ENCODE data around the gene ZNF48. TPM values are rescaled to one million over a fixed set of nuclear protein-coding genes. Genes with fewer than 3 reads are reported as not detected.
A peak's percentile ranks its signal among the peaks of the same experiment; 100 is the strongest.

ZNF48 gene
- total RNA-seq (7.3 and 7.7 TPM in 2 replicates), polyA plus RNA-seq (3.2 and 4.0 TPM in 2 replicates), polyA minus RNA-seq (ENCODE audit: low replicate concordance) (3.7 and 5.3 TPM in 2 replicates)
- polyA plus RNA-seq (2012), result 3.6 and 4.4 TPM in 2 replicates

DNA sequence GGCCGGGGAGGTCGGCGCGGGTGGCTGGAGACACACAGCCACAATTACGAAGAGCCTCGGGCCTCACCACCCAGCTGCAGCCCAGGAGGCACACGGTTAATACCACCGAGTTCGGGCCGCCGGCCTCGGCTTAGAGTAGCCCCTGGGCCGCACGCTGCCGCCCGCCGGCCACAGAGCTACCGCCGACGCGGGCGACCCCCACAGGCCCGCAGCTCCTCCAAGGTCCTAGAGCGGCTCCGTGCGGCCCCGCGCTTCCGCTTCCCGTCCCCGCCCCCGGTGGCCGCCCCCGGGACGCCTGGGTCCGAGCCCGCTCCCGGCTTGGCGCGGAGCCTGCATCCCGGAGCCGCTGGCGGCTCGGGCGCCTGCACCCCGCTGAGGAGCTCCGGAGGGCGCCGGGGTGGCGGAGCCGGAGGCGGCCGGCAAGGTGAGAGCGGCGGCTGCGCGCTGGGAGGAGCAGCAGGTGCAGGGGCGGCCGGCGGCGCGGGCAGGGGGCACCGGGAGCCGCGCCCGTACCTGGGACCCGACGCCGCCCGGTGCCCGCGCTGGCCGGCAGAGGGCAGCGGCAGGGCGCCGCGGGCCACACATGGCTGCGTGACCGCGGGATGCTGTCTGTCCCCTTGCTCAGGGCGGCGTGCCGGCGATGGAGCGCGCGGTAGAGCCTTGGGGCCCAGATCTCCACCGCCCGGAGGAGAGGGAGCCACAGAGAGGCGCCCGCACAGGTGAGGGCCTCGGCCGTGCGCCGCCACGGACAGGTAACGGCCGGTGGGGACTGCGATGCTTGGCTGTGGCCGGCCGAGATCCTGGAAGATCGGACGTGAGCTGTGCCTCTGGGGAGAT is at the start of gene ZNF48:
ZNF48 (plus strand) TSS at position 266 of the 837 bp plus-strand sequence; CDS start at position 641, 375 bp downstream.
- no peaks in the 10 kb centered on the region for H3K79me2 ChIP-seq (ENCODE audit: control insufficient read depth, insufficient read depth, low read length)
- DNase-seq (ENCODE audit: low read depth in 2 of 2), result peak; percentile 90 to 91
- no peaks in the 10 kb centered on the region for H3K9me3 ChIP-seq (ENCODE audit: control insufficient read depth, insufficient read depth, low read depth, low read length)
- peak within 1 kb of the TSS; percentile 79 for H2AFZ ChIP-seq (ENCODE audit: low read length)
- H3K4me2 ChIP-seq (ENCODE audit: extremely low read depth, insufficient read depth, low read length), result peak within 1 kb of the TSS; percentile 96
- peaks cover 14% of the 10 kb centered on the region for H3K4me1 ChIP-seq (ENCODE audit: control insufficient read depth, extremely low read depth, insufficient read depth, low read length)
- H4K20me1 ChIP-seq (ENCODE audit: control insufficient read depth, extremely low read depth, insufficient read depth, low read length), result no peaks in the 10 kb centered on the region
- no peaks in the 10 kb centered on the region for H3K27me3 ChIP-seq (ENCODE audit: control insufficient read depth, insufficient read depth, low read length)
- peak within 1 kb of the TSS; percentile 48 for H3K27ac ChIP-seq (ENCODE audit: insufficient read depth, low read length)
- H3K9ac ChIP-seq (ENCODE audit: insufficient read depth, low read length), result peak within 1 kb of the TSS; percentile 65
- TF ChIP-seq, protein P1, sequence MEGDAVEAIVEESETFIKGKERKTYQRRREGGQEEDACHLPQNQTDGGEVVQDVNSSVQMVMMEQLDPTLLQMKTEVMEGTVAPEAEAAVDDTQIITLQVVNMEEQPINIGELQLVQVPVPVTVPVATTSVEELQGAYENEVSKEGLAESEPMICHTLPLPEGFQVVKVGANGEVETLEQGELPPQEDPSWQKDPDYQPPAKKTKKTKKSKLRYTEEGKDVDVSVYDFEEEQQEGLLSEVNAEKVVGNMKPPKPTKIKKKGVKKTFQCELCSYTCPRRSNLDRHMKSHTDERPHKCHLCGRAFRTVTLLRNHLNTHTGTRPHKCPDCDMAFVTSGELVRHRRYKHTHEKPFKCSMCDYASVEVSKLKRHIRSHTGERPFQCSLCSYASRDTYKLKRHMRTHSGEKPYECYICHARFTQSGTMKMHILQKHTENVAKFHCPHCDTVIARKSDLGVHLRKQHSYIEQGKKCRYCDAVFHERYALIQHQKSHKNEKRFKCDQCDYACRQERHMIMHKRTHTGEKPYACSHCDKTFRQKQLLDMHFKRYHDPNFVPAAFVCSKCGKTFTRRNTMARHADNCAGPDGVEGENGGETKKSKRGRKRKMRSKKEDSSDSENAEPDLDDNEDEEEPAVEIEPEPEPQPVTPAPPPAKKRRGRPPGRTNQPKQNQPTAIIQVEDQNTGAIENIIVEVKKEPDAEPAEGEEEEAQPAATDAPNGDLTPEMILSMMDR (conservative IDR thresholded peaks at IDR 0.05 in 1 of 2, IDR thresholded peaks at IDR 0.05 in 1 of 2; ENCODE audit: low read depth in 1 of 2, low read length in 2 of 2), result peak in 1 of 2 donors; percentile 11
- TF ChIP-seq EZH2 (IDR thresholded peaks at IDR 0.05; ENCODE audit: low read length, missing control alignments), result no peak
- H3K4me3 ChIP-seq (replicated peaks in 1 of 4; ENCODE audit: control extremely low read depth in 1 of 4, insufficient read depth in 1 of 4, low read depth in 3 of 4, low read length in 4 of 4), result peak within 1 kb of the TSS; percentile 72 to 87 (median 76)
- H3K36me3 ChIP-seq (ENCODE audit: control insufficient read depth, insufficient read depth, low read length), result peaks cover 7% of the 10 kb centered on the region

GRCh38 chr16:30346286-30346685 is 48.9 kb upstream of the ZNF48 start:
- Histone ChIP-seq H3K9me3 (ENCODE audit: control insufficient read depth, insufficient read depth, low read depth, low read length) (no peaks in the 10 kb centered on the region), H3K79me2 (ENCODE audit: control insufficient read depth, insufficient read depth, low read length) (no peaks in the 10 kb centered on the region), H3K36me3 (ENCODE audit: control insufficient read depth, insufficient read depth, low read length) (peaks cover 7% of the 10 kb centered on the region), H3K4me2 (ENCODE audit: extremely low read depth, insufficient read depth, low read length) (no peak overlapping the region), H3K4me3 (replicated peaks in 1 of 4; ENCODE audit: control extremely low read depth in 1 of 4, insufficient read depth in 1 of 4, low read depth in 3 of 4, low read length in 4 of 4) (no peak overlapping the region), H3K9ac (ENCODE audit: insufficient read depth, low read length) (no peak overlapping the region), H3K4me1 (ENCODE audit: control insufficient read depth, extremely low read depth, insufficient read depth, low read length) (no peaks in the 10 kb centered on the region), H3K27me3 (ENCODE audit: control insufficient read depth, insufficient read depth, low read length) (no peaks in the 10 kb centered on the region), H3K27ac (ENCODE audit: insufficient read depth, low read length) (no peak overlapping the region), H2AFZ (ENCODE audit: low read length) (no peak overlapping the region), H4K20me1 (ENCODE audit: control insufficient read depth, extremely low read depth, insufficient read depth, low read length) (no peaks in the 10 kb centered on the region)
- no peak for DNase-seq (ENCODE audit: low read depth in 2 of 2)
- TF ChIP-seq, protein P1 (conservative IDR thresholded peaks at IDR 0.05 in 1 of 2, IDR thresholded peaks at IDR 0.05 in 1 of 2; ENCODE audit: low read depth in 1 of 2, low read length in 2 of 2), result no peak

DNA sequence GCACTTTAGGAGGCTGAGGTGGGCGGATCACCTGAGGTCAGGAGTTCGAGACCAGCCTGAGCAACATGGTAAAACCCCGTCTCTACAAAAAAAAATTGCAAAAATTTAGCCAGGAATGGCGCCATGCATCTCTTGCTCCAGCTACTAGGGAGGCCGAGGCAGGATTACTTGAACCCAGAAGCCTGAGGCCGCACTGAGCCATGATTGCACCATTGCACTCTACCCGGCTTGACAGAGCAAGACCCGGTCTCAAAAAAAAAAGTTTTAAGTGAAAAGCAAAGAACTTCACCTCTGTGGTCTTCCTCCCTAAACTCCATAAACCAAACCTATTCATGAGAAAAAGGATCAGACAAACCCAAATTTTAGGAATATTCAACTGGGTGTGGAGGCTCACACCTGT is 47.1 kb upstream of the ZNF48 start:
- peaks cover 13% of the 10 kb centered on the region for H3K4me1 ChIP-seq (ENCODE audit: control insufficient read depth, extremely low read depth, insufficient read depth, low read length)
- H3K9me3 ChIP-seq (ENCODE audit: control insufficient read depth, insufficient read depth, low read depth, low read length), result no peaks in the 10 kb centered on the region
- H3K27me3 ChIP-seq (ENCODE audit: control insufficient read depth, insufficient read depth, low read length), result no peaks in the 10 kb centered on the region
- H3K9ac ChIP-seq (ENCODE audit: insufficient read depth, low read length), result no peak overlapping the region
- H3K4me3 ChIP-seq (replicated peaks in 1 of 4; ENCODE audit: control extremely low read depth in 1 of 4, insufficient read depth in 1 of 4, low read depth in 3 of 4, low read length in 4 of 4), result no peak overlapping the region
- peaks cover 3% of the 10 kb centered on the region for H3K79me2 ChIP-seq (ENCODE audit: control insufficient read depth, insufficient read depth, low read length)
- H3K36me3 ChIP-seq (ENCODE audit: control insufficient read depth, insufficient read depth, low read length), result peaks cover 18% of the 10 kb centered on the region
- no peak for DNase-seq (ENCODE audit: low read depth in 2 of 2)
- no peak overlapping the region for H2AFZ ChIP-seq (ENCODE audit: low read length)
- TF ChIP-seq, protein P1 (conservative IDR thresholded peaks at IDR 0.05 in 1 of 2, IDR thresholded peaks at IDR 0.05 in 1 of 2; ENCODE audit: low read depth in 1 of 2, low read length in 2 of 2), result no peak
- no peak for TF ChIP-seq EZH2 (IDR thresholded peaks at IDR 0.05; ENCODE audit: low read length, missing control alignments)
- no peak overlapping the region for H3K27ac ChIP-seq (ENCODE audit: insufficient read depth, low read length)
- H4K20me1 ChIP-seq (ENCODE audit: control insufficient read depth, extremely low read depth, insufficient read depth, low read length), result no peaks in the 10 kb centered on the region
- H3K4me2 ChIP-seq (ENCODE audit: extremely low read depth, insufficient read depth, low read length), result no peak overlapping the region

Measured in fibroblast of lung (primary cell).